K562 (cell line): Measurements from ENCODE around the gene KRT72. TPM values are rescaled to one million over a fixed set of nuclear protein-coding genes. Genes with fewer than 3 reads are reported as not detected.

ENCODE experiments used
- ATAC-seq: fragments of 200-7000 bp; cut with Tn5 transposase; 3 replicates; pipeline ENCODE4 v1.9.1; 2020; ENCODE audit warnings: moderate library complexity
- BruUV-seq: library from RNA; stranded (reverse); fragments of 400-500 nt; replicated peaks from 2 replicates; lab custom pipeline; 2021; lab: Mats Ljungman, UMichigan
- CTCF ChIA-PET: fragments of 300-600 bp; formaldehyde crosslinking; extraction: SDS; loops from one replicate; lab custom pipeline; 2021; ENCODE audit warnings: low intra/inter-chr PET ratio; lab: Yijun Ruan, JAX
- POLR2A ChIA-PET: fragments of 300-600, 350-650 bp; sonication (Branson Sonifier 250); formaldehyde crosslinking; extraction: SDS; loops from one replicate; lab custom pipeline; 2021; ENCODE audit warnings: antibody characterized with exemption, inconsistent platforms; lab: Yijun Ruan, JAX
- DNase-seq, 4 experiments: peaks; one replicate each; pipeline versions ENCODE4 v3.0.0 to v3.0.0-alpha.2; 2011 to 2018; ENCODE audit warnings: low spot score in 3 of 4, mixed read lengths in 3 of 4; ENCODE audit errors: extremely low read depth in 1 of 4
- FAIRE-seq: peaks from 2 replicates; lab custom pipeline; 2011; peaks lifted over from hg19 to GRCh38; lab: Jason Lieb, UNC
- H2AFZ ChIP-seq: 2 replicates; pipeline ENCODE4 v1.6.0; 2011; ENCODE audit warnings: low read depth, low read length, control low read depth, inconsistent platforms
- H3K27ac ChIP-seq: fragments of 200-600 bp; 3 replicates; pipeline ENCODE4 v1.8.0; 2011; ENCODE audit warnings: low read depth, mild to moderate bottlenecking, control low read depth, inconsistent platforms, low read length, moderate library complexity, mixed read lengths; ENCODE audit errors: extremely low read depth
- H3K27me3 ChIP-seq, 2 experiments: fragments of 300-600 bp in 1 of 2; 2 replicates in 1 of 2; 3 replicates in 1 of 2; pipeline versions ENCODE4 v1.6.0 to v1.8.0; 2011; ENCODE audit warnings: inconsistent platforms in 2 of 2, low read length in 2 of 2, mild to moderate bottlenecking in 1 of 2, mixed read lengths in 1 of 2, moderate library complexity in 1 of 2; ENCODE audit not compliant: control insufficient read depth in 2 of 2, insufficient read depth in 2 of 2
- H3K36me3 ChIP-seq: fragments of 300-600 bp; 3 replicates; pipeline ENCODE4 v1.8.0; 2011; ENCODE audit warnings: mild to moderate bottlenecking, low read length, inconsistent platforms; ENCODE audit not compliant: control insufficient read depth, insufficient read depth
- H3K4me1 ChIP-seq, 2 experiments: fragments of 200-600 bp in 1 of 2; replicated peaks in 1 of 2; 2 replicates in 1 of 2; 3 replicates in 1 of 2; pipeline versions ENCODE4 v1.5.1 to v1.8.0; 2011; ENCODE audit warnings: inconsistent platforms in 2 of 2, low read length in 2 of 2, mild to moderate bottlenecking in 1 of 2, mixed read lengths in 1 of 2, moderate library complexity in 1 of 2; ENCODE audit not compliant: control insufficient read depth in 2 of 2, insufficient read depth in 2 of 2
- H3K4me2 ChIP-seq: 2 replicates; pipeline ENCODE4 v1.6.1; 2011; ENCODE audit warnings: low read length, control low read depth, inconsistent platforms, mixed read lengths; ENCODE audit not compliant: insufficient read depth
- H3K4me3 ChIP-seq: fragments of 200-600 bp; sonication (generic), shearing (Covaris generic); 2 replicates; pipeline ENCODE4 v1.5.1; 2016; ENCODE audit warnings: control low read depth, inconsistent platforms
- H3K79me2 ChIP-seq: fragments of 200-600 bp; 3 replicates; pipeline ENCODE4 v1.8.0; 2011; ENCODE audit warnings: low read length, inconsistent platforms; ENCODE audit not compliant: control insufficient read depth, insufficient read depth
- H3K9ac ChIP-seq, 2 experiments: 2 replicates each; pipeline versions ENCODE4 v1.6.0 to v1.6.1; 2011; ENCODE audit warnings: low read depth in 2 of 2, low read length in 2 of 2, control low read depth in 1 of 2, inconsistent platforms in 1 of 2, mild to moderate bottlenecking in 1 of 2, mixed read lengths in 1 of 2; ENCODE audit not compliant: insufficient read depth in 1 of 2
- H3K9me1 ChIP-seq: one replicate; pipeline ENCODE4 v1.6.0; 2011; ENCODE audit warnings: inconsistent platforms, mild to moderate bottlenecking, low read length, moderate library complexity; ENCODE audit not compliant: control insufficient read depth, insufficient read depth
- H3K9me3 ChIP-seq: replicated peaks from 2 replicates; pipeline ENCODE4 v1.5.1; 2011; ENCODE audit warnings: low read depth, low read length, inconsistent platforms; ENCODE audit not compliant: control insufficient read depth, insufficient read depth
- H4K20me1 ChIP-seq: replicated peaks from 2 replicates; pipeline ENCODE4 v1.6.1; 2011; ENCODE audit warnings: low read length, inconsistent platforms, mixed read lengths; ENCODE audit not compliant: control insufficient read depth, insufficient read depth
- CREB5 ChIP-seq: fragments of 250-450 bp; sonication (Bioruptor Pico); IDR thresholded peaks from 2 replicates; pipeline ENCODE4 v1.5.0; 2020; ENCODE audit warnings: mild to moderate bottlenecking
- CTBP1 ChIP-seq: fragments of 450-650 bp; IDR thresholded peaks from 2 replicates; pipeline ENCODE4 v1.6.1; 2016; ENCODE audit warnings: borderline replicate concordance
- HES1 ChIP-seq: fragments of 450-650 bp; IDR thresholded peaks from 2 replicates; pipeline ENCODE4 v1.6.1; 2016; ENCODE audit warnings: low read depth, mild to moderate bottlenecking, moderate library complexity
- JUND ChIP-seq, 2 experiments: IDR thresholded peaks; 2 replicates in 1 of 2; 3 replicates in 1 of 2; pipeline ENCODE4 v1.6.1; 2011; ENCODE audit warnings: borderline replicate concordance in 2 of 2, low read depth in 2 of 2, low read length in 2 of 2, improper control_type of control experiment in 1 of 2, missing biosample characterization in 1 of 2, missing genetic modification characterization in 1 of 2, missing genetic modification reagents in 1 of 2
- MAFG ChIP-seq: fragments of 450-650 bp; conservative IDR thresholded peaks from 2 replicates; pipeline ENCODE4 v1.6.1; 2016; ENCODE audit warnings: missing genetic modification characterization, missing compliant biosample characterization
- PHF8 ChIP-seq: fragments of 200-600 bp; sonication (generic); IDR thresholded peaks from 2 replicates; pipeline ENCODE4 v1.6.1; 2012; ENCODE audit warnings: mixed run types, mild to moderate bottlenecking, inconsistent platforms, low read length, moderate library complexity, borderline replicate concordance
- RAD51 ChIP-seq: fragments of 450-650 bp; IDR thresholded peaks from 2 replicates; pipeline ENCODE4 v1.7.1; 2016; ENCODE audit warnings: low read depth, mild to moderate bottlenecking, borderline replicate concordance
- RCOR1 ChIP-seq, 2 experiments: IDR thresholded peaks; 2 replicates each; pipeline ENCODE4 v1.6.1; 2012; ENCODE audit warnings: low read depth in 2 of 2, low read length in 2 of 2, borderline replicate concordance in 1 of 2, improper control_type of control experiment in 1 of 2
- SMAD4 ChIP-seq: fragments of 250-450 bp; sonication (Bioruptor Pico); conservative IDR thresholded peaks from 2 replicates; pipeline ENCODE4 v1.8.0; 2021; ENCODE audit warnings: inconsistent platforms, mild to moderate bottlenecking, moderate library complexity
- SPI1 ChIP-seq: IDR thresholded peaks from 2 replicates; pipeline ENCODE4 v1.6.1; 2011; ENCODE audit warnings: low read depth, low read length, control low read depth, borderline replicate concordance
- TFAP4 ChIP-seq: sonication (generic); formaldehyde crosslinking; IDR thresholded peaks from 2 replicates; pipeline ENCODE4 v1.8.0; 2022; ENCODE audit warnings: missing genetic modification reagents, mild to moderate bottlenecking, moderate library complexity, borderline replicate concordance
- ZBTB12 ChIP-seq: fragments of 250-450 bp; sonication (Bioruptor Pico); IDR thresholded peaks from 2 replicates; pipeline ENCODE4 v1.4.0; 2020
- ZNF133 ChIP-seq: fragments of 250-450 bp; sonication (Bioruptor Pico); IDR thresholded peaks from 2 replicates; pipeline ENCODE4 v1.4.0; 2020; ENCODE audit warnings: mild to moderate bottlenecking
- ZNF764 ChIP-seq: fragments of 250-450 bp; sonication (Bioruptor Pico); IDR thresholded peaks from 2 replicates; pipeline ENCODE4 v1.4.0; 2020; ENCODE audit warnings: low read depth, mild to moderate bottlenecking, moderate library complexity
- ZNF766 ChIP-seq: fragments of 200-800 bp; sonication (Bioruptor generic); conservative IDR thresholded peaks from 2 replicates; pipeline ENCODE4 v1.6.1; 2016; ENCODE audit warnings: missing genetic modification characterization, missing compliant biosample characterization
- WGBS: fragments of 100-300 bp; shearing (Covaris generic); methylation state at CpG from one replicate; pipeline ENCODE4 v1.1.6; 2016; ENCODE audit warnings: low coverage, mixed read lengths; ENCODE audit not compliant: insufficient coverage; ENCODE audit errors: missing lambda C conversion rate; 5-methylcytosine and 5-hydroxymethylcytosine counted together
- in situ Hi-C: fragments of 300-500 bp; cut with MboI; formaldehyde crosslinking; loops from 4 replicates; pipeline ENCODE4 v1.15.0; 2018; ENCODE audit warnings: inconsistent platforms, mixed read lengths
- intact Hi-C: fragments of 100-400 bp; cut with micrococcal nuclease; formaldehyde crosslinking; loops from 2 replicates; pipeline ENCODE4 v1.14.2; 2022
- polyA plus RNA-seq, 8 experiments: library from polyadenylated mRNA; depleted of rRNA in 4 of 8; stranded (reverse) in 5 of 8; unstranded in 3 of 8; fragments of >200 nt; fragmentation: Nextera tagmentation in 2 of 8; fragmentation: Illumina TruSeq in 1 of 8; extraction: Ambion mirVana in 2 of 8; extraction: Trizol in 1 of 8; gene quantifications; 2 replicates each; pipeline versions ENCODE4 v1.2.1 to v1.2.3, GENCODE V29; 2011 to 2014; ENCODE audit warnings: inconsistent platforms in 1 of 8, missing spikeins in 1 of 8
- total RNA-seq, 7 experiments: library from RNA; depleted of rRNA in 6 of 7; stranded (reverse); fragments of >200 nt in 6 of 7; fragmentation: Illumina TruSeq in 2 of 7; extraction: Trizol in 2 of 7; gene quantifications; 2 replicates each; pipeline versions ENCODE4 v1.2.1 to v1.2.3, GENCODE V29; 2011 to 2021; ENCODE audit warnings: low replicate concordance in 1 of 7

KRT72 gene
- total and polyA plus RNA-seq, 9 of the 15 experiments (the other 6 are each of a cell fraction or from before 2014, with no cell fraction given): not detected

- ATAC-seq (peak; percentile 53), FAIRE-seq (peak; percentile 19), DNase-seq (peak in 1 of 4 experiments; percentile 43)
- Histone ChIP-seq H3K27me3 (no peaks in the 10 kb centered on the region), H3K4me2 (no peak overlapping the region), H4K20me1 (no peaks in the 10 kb centered on the region), H3K4me3 (no peak overlapping the region), H3K4me1 (peaks cover 21 to 33% of the 10 kb centered on the region in 2 experiments), H3K79me2 (no peaks in the 10 kb centered on the region), H3K27ac (no peak overlapping the region), H3K9me1 (no peaks in the 10 kb centered on the region), H3K9ac (peak overlapping the region in 1 of 2 experiments; percentile 49; a peak in 1 of 4 replicates), H3K36me3 (no peaks in the 10 kb centered on the region), H2AFZ (peak overlapping the region; percentile 77; the same call in 1 of the 2 replicates), H3K9me3 (no peaks in the 10 kb centered on the region)
- BruUV-seq: no TSS peak
- WGBS: 43% methylated on average over 4 of the region's 4 CpGs
- ChIA-PET CTCF (no interaction called here), POLR2A (interaction anchor here (0.8 kb wide), 1 partner anchor 40 kb away, joined by 3 read pairs; no protein-coding TSS in a partner anchor)
- in situ Hi-C loops (no loop called here), intact Hi-C loops (no loop called here)
- TF ChIP-seq ZNF133 (CRISPR knock-in tag) (no peak), SMAD4 (CRISPR knock-in tag) (0 out of 2 replicates have a peak, but pooled peaks have one; percentile 12), CREB5 (CRISPR knock-in tag) (0 out of 2 replicates have a peak, but pooled peaks have one; percentile 4), CTBP1 (peak; percentile 51; the same call in 1 of the 2 replicates), TFAP4 (no peak), RCOR1 (IDR thresholded peaks at IDR 0.05; ENCODE audit: borderline replicate concordance in 1 of 2, low read depth in 2 of 2, low read length in 2 of 2) (peak in 1 of 2 experiments; percentile 41; a peak in 1 of 4 replicates), MAFG (0 out of 2 replicates have a peak, but pooled peaks have one; percentile 23), RAD51 (no peak), ZNF764 (CRISPR knock-in tag) (no peak), SPI1 (peak; percentile 89; the same call in 1 of the 2 replicates), PHF8 (no peak), ZNF766 (CRISPR knock-in tag) (peak; percentile 69), ZBTB12 (CRISPR knock-in tag) (no peak), JUND (IDR thresholded peaks at IDR 0.05; ENCODE audit: borderline replicate concordance, low read depth, low read length) (no peak), JUND (tag; IDR thresholded peaks at IDR 0.05; ENCODE audit: borderline replicate concordance, low read depth, low read length) (peak; percentile 37; the same call in 1 of the 3 replicates), HES1 (no peak)
Observed at GRCh38 chr12:52645982-52646381, 44.7 kb upstream of the KRT72 start.
